ENCODE results near the gene ING1.
A peak's percentile ranks its signal among the peaks of the same experiment; 100 is the strongest.
"Not testable (repeated sequence)": the region's sequence is repeated elsewhere in the genome, so short reads cannot be mapped to it uniquely, and the experiment has no call there.

ING1 gene

GRCh38 chr13:110713642-110713952 lies at the start of gene ING1:
Gene ING1 (plus strand): TSS chr13:110713700. CDS start chr13:110714150, 450 bp downstream.
- DNase-seq, result no peak

GRCh38 chr13:110664041-110664440 lies 49.5 kb upstream of the ING1 start:
- no peak for DNase-seq

- no peak for DNase-seq
Measured at GRCh38 chr13:110664673-110665072, 48.8 kb upstream of the ING1 start.

- DNase-seq, result no peak
Measured at GRCh38 chr13:110665491-110666254, 47.8 kb upstream of the ING1 start.

- no peak for DNase-seq
Measured at GRCh38 chr13:110666255-110666533, 47.3 kb upstream of the ING1 start.

DNA sequence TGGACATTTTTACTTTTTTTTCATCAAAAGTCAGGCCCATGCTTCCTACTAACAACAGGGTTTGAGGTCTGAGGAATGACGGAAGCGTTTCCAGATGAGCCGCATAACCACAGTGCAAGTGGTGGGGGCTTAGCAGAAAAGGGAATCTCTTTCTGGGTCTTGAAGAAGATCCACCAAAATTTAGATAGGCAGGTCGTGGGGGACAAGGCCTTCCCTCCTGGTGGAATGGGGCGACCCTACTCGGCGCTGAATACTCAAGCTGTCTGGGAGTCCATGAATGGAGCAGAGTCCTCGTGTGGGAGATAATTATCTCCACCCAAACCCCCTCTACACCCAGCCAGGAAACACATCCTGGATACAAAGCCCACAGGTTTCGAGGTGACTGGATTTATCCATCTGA lies 44.5 kb upstream of the ING1 start:
- no peak for DNase-seq

GRCh38 chr13:110669814-110670213 lies 43.7 kb upstream of the ING1 start:
- not testable (repeated sequence) for DNase-seq

DNA sequence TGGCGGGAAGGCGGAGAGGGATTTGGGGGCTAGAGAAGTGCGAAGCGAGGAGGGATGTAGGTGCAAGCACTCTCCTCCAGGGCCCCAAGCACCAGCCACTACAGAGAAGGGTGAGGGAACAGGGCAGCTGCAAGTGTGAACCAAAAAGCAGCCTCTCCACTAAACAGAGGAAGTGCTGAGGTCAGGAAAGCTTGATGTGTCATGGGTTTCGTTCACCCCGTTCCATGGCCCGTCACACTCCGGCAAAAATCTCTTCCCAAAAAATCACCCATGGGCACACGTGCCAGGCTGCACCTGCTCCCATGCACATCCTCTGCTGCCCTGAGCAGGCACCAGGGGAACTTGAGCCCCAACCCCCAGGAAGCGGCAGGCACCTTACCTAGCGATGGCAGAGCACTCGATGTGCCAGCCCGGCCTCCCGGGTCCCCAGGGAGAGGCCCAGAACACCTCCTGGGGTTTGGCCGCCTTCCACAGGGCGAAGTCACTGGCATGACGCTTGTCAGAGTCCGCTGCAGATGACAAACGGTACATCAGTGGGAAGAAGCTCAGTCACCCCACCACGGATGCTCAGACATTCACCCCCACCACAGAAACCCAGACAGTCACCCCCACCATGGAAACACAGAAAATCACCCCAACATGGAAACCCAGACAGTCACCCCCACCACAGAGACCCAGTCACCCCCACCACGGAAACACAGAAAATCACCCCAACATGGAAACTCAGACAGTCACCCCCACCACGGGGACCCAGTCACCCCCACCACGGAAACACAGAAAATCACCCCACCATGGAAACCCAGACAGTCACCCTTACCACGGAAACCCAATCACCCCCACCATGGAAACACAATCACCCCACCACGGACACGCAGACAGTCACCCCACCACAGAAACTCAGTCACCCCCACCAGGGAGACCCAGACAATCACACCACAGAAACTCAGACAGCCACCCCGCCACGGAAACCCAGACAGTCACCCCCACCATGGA lies 36.6 kb upstream of the ING1 start:
- peak; percentile 63 for DNase-seq

GRCh38 chr13:110677731-110678545 lies 35.6 kb upstream of the ING1 start:
- DNase-seq, result no peak

- DNase-seq, result no peak
Measured at GRCh38 chr13:110680852-110681251, 32.6 kb upstream of the ING1 start.

GRCh38 chr13:110681868-110682550 lies 31.5 kb upstream of the ING1 start:
- no peak for DNase-seq

- DNase-seq, result no peak
Measured at GRCh38 chr13:110682746-110683145, 30.8 kb upstream of the ING1 start.

GRCh38 chr13:110683203-110683883 lies 30.2 kb upstream of the ING1 start:
- no peak for DNase-seq

GRCh38 chr13:110683921-110684320 lies 29.6 kb upstream of the ING1 start:
- no peak for DNase-seq

- DNase-seq, result no peak
Measured at GRCh38 chr13:110684388-110685056, 29.0 kb upstream of the ING1 start.

DNA sequence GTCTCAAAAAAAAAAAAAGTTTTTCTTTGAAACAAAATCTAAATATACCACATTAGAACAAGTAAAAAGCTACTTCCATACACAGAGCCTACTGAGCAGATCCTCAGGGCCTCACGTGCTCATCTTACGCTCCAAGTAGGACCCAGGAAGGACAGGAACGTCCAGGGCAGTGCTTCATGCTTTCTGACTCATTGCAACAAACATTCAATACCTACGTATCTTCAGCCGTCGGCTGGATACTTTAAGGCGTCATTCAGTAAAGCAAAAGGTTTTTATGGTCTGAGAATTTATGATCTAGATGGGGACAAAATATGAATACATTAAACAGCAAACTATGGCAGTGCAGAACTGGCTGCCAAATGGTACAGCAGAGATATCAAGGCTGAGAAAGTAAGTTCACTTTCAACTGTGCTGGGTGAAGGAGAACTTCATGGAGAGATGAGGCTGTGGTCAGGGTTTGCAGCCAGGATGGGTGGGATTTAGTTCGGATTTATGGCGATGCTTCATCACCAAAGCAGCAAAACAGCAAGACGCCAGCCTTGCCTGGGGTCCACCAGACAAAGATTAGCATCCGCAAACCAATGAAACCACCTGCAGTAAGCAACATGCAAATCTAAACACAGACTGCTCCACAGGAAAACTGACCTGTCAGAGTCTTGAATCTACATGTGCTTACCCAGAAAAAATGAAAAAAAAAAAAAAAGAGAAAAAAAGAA lies 28.0 kb upstream of the ING1 start:
- DNase-seq, result peak; percentile 33

- peak; percentile 36 for DNase-seq
Measured at GRCh38 chr13:110687736-110688135, 25.8 kb upstream of the ING1 start.

DNA sequence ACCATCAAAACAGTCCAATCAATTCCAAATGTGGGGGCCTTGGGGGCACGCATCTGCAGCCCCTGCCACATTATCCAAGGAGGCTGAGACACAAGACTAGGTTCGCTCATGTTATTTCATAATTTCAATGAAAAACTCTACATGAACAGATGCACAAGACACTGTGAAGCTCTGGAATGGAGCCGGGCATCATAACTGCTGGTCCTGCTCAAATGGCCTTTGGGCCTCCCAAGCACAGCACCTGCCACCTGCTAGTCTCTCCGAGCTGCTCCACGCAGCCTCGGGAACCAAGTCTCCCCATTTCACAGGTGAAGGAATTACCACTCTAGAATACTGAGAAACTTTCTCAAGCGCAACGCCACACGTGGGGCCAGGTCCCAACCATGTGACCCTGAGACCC lies 24.5 kb upstream of the ING1 start:
- DNase-seq, result peak; percentile 40

DNA sequence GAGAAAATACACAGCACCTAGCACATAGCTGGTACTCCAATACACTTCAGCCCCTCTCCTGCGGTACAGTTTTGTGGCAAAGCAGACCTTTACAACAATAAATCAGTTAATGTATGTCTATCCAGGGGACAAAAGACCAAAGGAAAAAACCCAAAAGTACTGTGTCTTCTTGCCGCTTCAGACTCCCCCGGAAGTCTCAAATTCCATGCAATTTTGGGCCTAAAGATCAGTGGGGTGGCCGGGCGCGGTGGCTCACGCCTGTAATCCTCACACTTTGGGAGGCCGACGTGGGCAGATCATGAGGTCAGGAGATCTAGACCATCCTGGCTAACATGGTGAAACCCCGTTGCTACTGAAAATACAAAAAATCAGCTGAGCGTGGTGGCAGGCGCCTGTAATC lies 23.8 kb upstream of the ING1 start:
- peak; percentile 17 for DNase-seq

DNA sequence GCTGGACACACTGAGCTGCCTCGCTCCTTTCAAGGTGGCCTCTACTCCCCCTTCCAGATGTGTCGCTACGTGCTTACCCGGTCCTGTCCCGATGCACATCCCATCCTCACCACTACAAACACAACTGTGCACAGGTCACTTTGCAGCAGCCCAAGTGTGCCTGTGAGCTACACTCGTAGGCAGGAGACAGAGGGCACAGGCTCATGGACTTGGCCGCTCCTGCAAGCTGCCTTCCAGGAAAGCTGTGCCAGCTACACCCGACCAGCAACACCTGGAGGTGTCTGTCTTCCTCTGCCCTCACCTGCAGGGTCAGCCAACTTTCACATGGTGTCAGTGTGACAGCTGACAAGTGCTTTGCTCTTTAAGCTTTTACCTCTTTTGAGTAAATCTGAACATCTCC lies 23.0 kb upstream of the ING1 start:
- peak; percentile 42 for DNase-seq

- peak; percentile 23 for DNase-seq
Measured at GRCh38 chr13:110695774-110696173, 17.7 kb upstream of the ING1 start.
